ENCODE data around the gene TRIM65. TPM values are rescaled to one million over a fixed set of nuclear protein-coding genes. Genes with fewer than 3 reads are reported as not detected.

The TRIM65 gene
- total and polyA plus RNA-seq, 2 of the 13 experiments (the other 11 are each of a cell fraction or from before 2014, with no cell fraction given) = 10.3 to 22.4 TPM

DNA sequence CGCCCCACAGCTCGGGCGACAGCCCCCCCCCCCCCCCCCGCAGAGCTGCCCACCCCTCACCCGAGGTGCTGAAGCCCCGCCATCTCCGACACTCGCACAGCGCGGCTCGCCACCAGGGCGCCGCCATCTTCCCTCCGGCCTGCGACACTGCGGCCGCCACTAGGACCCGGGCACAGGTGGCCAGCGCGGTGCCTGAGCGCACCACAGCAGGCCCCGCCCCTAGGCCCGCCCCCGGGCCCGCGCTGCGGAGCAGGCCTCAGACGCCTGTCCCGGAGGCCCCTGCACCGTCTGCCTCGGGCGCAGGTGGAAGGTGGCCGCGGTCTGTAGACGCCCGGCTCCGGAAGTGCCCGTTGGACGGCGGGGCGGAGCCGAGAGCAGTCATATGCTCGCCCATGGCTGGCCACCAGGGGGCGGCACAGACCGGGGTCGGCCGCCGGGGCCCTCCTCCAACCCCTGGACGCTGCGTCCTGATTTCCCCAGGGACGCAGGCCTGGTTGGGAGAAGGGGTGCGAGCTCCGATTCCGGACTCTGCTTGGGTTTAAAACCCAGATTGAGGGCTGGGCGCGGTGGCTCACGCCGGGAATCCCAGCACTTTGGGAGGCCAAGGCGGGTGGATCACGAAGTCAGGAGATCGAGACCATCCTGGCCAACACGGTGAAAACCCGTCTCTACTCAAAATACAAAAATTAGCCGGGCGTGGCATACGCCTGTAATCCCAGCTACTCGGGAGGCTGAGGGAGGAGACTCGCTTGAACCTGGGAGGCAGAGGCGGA is 8.2 kb upstream of the TRIM65 start, which contains the start of gene MRPL38 (continued):
- TF ChIP-seq, protein P1, sequence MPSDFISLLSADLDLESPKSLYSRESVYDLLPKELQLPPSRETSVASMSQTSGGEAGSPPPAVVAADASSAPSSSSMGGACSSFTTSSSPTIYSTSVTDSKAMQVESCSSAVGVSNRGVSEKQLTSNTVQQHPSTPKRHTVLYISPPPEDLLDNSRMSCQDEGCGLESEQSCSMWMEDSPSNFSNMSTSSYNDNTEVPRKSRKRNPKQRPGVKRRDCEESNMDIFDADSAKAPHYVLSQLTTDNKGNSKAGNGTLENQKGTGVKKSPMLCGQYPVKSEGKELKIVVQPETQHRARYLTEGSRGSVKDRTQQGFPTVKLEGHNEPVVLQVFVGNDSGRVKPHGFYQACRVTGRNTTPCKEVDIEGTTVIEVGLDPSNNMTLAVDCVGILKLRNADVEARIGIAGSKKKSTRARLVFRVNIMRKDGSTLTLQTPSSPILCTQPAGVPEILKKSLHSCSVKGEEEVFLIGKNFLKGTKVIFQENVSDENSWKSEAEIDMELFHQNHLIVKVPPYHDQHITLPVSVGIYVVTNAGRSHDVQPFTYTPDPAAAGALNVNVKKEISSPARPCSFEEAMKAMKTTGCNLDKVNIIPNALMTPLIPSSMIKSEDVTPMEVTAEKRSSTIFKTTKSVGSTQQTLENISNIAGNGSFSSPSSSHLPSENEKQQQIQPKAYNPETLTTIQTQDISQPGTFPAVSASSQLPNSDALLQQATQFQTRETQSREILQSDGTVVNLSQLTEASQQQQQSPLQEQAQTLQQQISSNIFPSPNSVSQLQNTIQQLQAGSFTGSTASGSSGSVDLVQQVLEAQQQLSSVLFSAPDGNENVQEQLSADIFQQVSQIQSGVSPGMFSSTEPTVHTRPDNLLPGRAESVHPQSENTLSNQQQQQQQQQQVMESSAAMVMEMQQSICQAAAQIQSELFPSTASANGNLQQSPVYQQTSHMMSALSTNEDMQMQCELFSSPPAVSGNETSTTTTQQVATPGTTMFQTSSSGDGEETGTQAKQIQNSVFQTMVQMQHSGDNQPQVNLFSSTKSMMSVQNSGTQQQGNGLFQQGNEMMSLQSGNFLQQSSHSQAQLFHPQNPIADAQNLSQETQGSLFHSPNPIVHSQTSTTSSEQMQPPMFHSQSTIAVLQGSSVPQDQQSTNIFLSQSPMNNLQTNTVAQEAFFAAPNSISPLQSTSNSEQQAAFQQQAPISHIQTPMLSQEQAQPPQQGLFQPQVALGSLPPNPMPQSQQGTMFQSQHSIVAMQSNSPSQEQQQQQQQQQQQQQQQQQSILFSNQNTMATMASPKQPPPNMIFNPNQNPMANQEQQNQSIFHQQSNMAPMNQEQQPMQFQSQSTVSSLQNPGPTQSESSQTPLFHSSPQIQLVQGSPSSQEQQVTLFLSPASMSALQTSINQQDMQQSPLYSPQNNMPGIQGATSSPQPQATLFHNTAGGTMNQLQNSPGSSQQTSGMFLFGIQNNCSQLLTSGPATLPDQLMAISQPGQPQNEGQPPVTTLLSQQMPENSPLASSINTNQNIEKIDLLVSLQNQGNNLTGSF (CRISPR knock-in tag; IDR thresholded peaks at IDR 0.05) = no peak; the same call in 1 of the 2 replicates
- peak; percentile 93 for TF ChIP-seq ZNF274 (CRISPR knock-in tag; IDR thresholded peaks at IDR 0.05)
- TF ChIP-seq ZNF124 (CRISPR knock-in tag; IDR thresholded peaks at IDR 0.05) = peak; percentile 98
- TF ChIP-seq HES4 (CRISPR knock-in tag; IDR thresholded peaks at IDR 0.05; ENCODE audit: borderline replicate concordance) = 0 out of 2 replicates have a peak, but pooled peaks have one; percentile 25
- no peak; the same call in 1 of the 2 replicates for TF ChIP-seq ZNF234 (CRISPR knock-in tag; conservative IDR thresholded peaks at IDR 0.05)
- TF ChIP-seq NFE2 (CRISPR knock-in tag; IDR thresholded peaks at IDR 0.05) = 0 out of 2 replicates have a peak, but pooled peaks have one; percentile 8
- peak; percentile 91 for TF ChIP-seq RBFOX2 (IDR thresholded peaks at IDR 0.05; ENCODE audit: low read depth, low read length)
- TF ChIP-seq RARA (CRISPR knock-in tag; IDR thresholded peaks at IDR 0.05) = peak; percentile 66; the same call in 1 of the 2 replicates
- peak; percentile 98 for TF ChIP-seq RELA (CRISPR knock-in tag; IDR thresholded peaks at IDR 0.05)
- TF ChIP-seq ZNF607 (CRISPR knock-in tag; IDR thresholded peaks at IDR 0.05; ENCODE audit: borderline replicate concordance) = peak; percentile 97
- TF ChIP-seq, protein P2, sequence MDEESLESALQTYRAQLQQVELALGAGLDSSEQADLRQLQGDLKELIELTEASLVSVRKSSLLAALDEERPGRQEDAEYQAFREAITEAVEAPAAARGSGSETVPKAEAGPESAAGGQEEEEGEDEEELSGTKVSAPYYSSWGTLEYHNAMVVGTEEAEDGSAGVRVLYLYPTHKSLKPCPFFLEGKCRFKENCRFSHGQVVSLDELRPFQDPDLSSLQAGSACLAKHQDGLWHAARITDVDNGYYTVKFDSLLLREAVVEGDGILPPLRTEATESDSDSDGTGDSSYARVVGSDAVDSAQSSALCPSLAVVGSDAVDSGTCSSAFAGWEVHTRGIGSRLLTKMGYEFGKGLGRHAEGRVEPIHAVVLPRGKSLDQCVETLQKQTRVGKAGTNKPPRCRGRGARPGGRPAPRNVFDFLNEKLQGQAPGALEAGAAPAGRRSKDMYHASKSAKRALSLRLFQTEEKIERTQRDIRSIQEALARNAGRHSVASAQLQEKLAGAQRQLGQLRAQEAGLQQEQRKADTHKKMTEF (CRISPR knock-in tag; IDR thresholded peaks at IDR 0.05) = peak; percentile 100
- no peak for TF ChIP-seq NFE2L1 (CRISPR knock-in tag; IDR thresholded peaks at IDR 0.05; ENCODE audit: borderline replicate concordance)
- TF ChIP-seq, protein P3, sequence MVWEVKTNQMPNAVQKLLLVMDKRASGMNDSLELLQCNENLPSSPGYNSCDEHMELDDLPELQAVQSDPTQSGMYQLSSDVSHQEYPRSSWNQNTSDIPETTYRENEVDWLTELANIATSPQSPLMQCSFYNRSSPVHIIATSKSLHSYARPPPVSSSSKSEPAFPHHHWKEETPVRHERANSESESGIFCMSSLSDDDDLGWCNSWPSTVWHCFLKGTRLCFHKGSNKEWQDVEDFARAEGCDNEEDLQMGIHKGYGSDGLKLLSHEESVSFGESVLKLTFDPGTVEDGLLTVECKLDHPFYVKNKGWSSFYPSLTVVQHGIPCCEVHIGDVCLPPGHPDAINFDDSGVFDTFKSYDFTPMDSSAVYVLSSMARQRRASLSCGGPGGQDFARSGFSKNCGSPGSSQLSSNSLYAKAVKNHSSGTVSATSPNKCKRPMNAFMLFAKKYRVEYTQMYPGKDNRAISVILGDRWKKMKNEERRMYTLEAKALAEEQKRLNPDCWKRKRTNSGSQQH (CRISPR knock-in tag; IDR thresholded peaks at IDR 0.05; ENCODE audit: low read depth) = peak; percentile 58; the same call in 1 of the 2 replicates
- TF ChIP-seq CREB1 (IDR thresholded peaks at IDR 0.05) = peak; percentile 48; the same call in 1 of the 2 replicates
- no peak for TF ChIP-seq CREB1 (CRISPR knock-in tag; IDR thresholded peaks at IDR 0.05)
- TF ChIP-seq, protein P4, sequence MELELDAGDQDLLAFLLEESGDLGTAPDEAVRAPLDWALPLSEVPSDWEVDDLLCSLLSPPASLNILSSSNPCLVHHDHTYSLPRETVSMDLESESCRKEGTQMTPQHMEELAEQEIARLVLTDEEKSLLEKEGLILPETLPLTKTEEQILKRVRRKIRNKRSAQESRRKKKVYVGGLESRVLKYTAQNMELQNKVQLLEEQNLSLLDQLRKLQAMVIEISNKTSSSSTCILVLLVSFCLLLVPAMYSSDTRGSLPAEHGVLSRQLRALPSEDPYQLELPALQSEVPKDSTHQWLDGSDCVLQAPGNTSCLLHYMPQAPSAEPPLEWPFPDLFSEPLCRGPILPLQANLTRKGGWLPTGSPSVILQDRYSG (CRISPR knock-in tag; IDR thresholded peaks at IDR 0.05) = peak; percentile 75

All from HepG2 (cell line).